ENCODE data around the gene LILRA1. TPM values are rescaled to one million over a fixed set of nuclear protein-coding genes. Genes with fewer than 3 reads are reported as not detected.
"Not testable (repeated sequence)": the region's sequence is repeated elsewhere in the genome, so short reads cannot be mapped to it uniquely, and the experiment has no call there.

The LILRA1 gene
- total RNA-seq, 1 donor from 2014 or later: not detected

- no peak for DNase-seq
Measured at GRCh38 chr19:54577334-54577733, 16.1 kb upstream of the LILRA1 start.

GRCh38 chr19:54578268-54578667, 15.2 kb upstream of the LILRA1 start:
- not testable (repeated sequence) for DNase-seq

GRCh38 chr19:54586397-54586796, 7.0 kb upstream of the LILRA1 start:
- DNase-seq: no peak

GRCh38 chr19:54587026-54587425, 6.4 kb upstream of the LILRA1 start:
- no peak for DNase-seq

GRCh38 chr19:54593931-54594626, 647 bp downstream of the LILRA1 start:
- DNase-seq: not testable (repeated sequence)

- no peak for DNase-seq
Measured at GRCh38 chr19:54594737-54595136, 1.3 kb downstream of the LILRA1 start.

- DNase-seq: not testable (repeated sequence)
Measured at GRCh38 chr19:54595680-54596436, 2.4 kb downstream of the LILRA1 start.

- no peak for DNase-seq
Measured at GRCh38 chr19:54600212-54600611, 6.8 kb downstream of the LILRA1 start.

GRCh38 chr19:54606230-54606629, 12.8 kb downstream of the LILRA1 start:
- no peak for DNase-seq

GRCh38 chr19:54606891-54607784, 13.7 kb downstream of the LILRA1 start:
- no peak for DNase-seq

GRCh38 chr19:54607785-54608150, 14.3 kb downstream of the LILRA1 start:
- DNase-seq: no peak

GRCh38 chr19:54608205-54608604, 14.8 kb downstream of the LILRA1 start:
- no peak for DNase-seq

- DNase-seq: no peak
Measured at GRCh38 chr19:54608792-54609191, 15.4 kb downstream of the LILRA1 start.

GRCh38 chr19:54609356-54609791, 15.9 kb downstream of the LILRA1 start:
- no peak for DNase-seq

GRCh38 chr19:54612428-54612827, 19.0 kb downstream of the LILRA1 start:
- no peak for DNase-seq

- no peak for DNase-seq
Measured at GRCh38 chr19:54614726-54615125, 21.3 kb downstream of the LILRA1 start.

GRCh38 chr19:54616057-54616456, 22.6 kb downstream of the LILRA1 start:
- DNase-seq: no peak

GRCh38 chr19:54616821-54617560, 23.6 kb downstream of the LILRA1 start:
- no peak for DNase-seq

GRCh38 chr19:54620464-54620863, 27.0 kb downstream of the LILRA1 start:
- no peak for DNase-seq

GRCh38 chr19:54622431-54622830, 29.0 kb downstream of the LILRA1 start:
- DNase-seq: no peak

- DNase-seq: not testable (repeated sequence)
Measured at GRCh38 chr19:54624234-54624633, 30.8 kb downstream of the LILRA1 start.

All from skin of body (tissue), 2 donors.